Astrocyte of the spinal cord (primary cell): ENCODE measurements around the gene SLC6A3.
"Not testable (repeated sequence)": the region's sequence is repeated elsewhere in the genome, so short reads cannot be mapped to it uniquely, and the experiment has no call there.

Experiments
- DNase-seq: peaks from one replicate; pipeline ENCODE4 v3.0.0; 2011; ENCODE audit warnings: low read depth, low spot score
- H3K4me3 ChIP-seq: 2 replicates; pipeline ENCODE4 v1.5.1; 2011; ENCODE audit warnings: low read depth, mild to moderate bottlenecking, low read length, moderate library complexity
- in situ Hi-C: cut with HindIII; loops from 2 replicates; pipeline ENCODE4 v1.10.0; 2017; ENCODE audit warnings: low sequenced_read_pairs
- TF ChIP-seq, protein P1 (sequence below): IDR thresholded peaks from 2 replicates; pipeline ENCODE4 v1.5.1; 2012; ENCODE audit warnings: low read depth, mild to moderate bottlenecking, low read length, inconsistent platforms

Gene SLC6A3

DNA sequence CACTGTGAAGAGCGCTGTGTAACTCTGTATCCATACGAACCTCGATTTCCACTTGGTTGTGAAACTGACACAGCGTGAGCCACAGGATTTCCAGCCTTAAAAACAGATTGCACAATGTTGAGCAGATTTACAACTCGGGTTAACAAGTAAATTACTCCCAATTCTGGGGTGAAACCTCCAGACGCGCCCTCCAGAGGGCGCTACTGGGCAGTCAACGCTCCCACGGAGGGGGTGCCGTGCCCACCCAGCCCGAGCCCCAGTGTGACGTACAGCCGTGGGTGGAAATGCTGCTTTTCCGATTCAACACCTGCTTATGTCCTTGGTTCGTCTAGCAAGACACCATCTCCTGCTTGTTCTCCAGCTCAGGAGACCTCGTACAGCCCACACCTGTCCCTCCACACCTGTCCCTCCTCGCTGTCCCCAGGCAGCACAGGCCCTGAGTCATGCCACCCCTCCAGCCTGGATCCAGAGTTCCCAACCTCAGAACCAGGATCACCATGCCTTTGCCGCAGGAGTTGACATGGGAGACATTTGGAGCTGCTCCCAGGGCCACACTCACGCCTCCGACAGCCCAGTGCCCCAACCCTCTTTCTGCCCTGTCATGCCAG lies 34.4 kb upstream of the SLC6A3 start:
- no peak overlapping the region for H3K4me3 ChIP-seq
- TF ChIP-seq, protein P1, sequence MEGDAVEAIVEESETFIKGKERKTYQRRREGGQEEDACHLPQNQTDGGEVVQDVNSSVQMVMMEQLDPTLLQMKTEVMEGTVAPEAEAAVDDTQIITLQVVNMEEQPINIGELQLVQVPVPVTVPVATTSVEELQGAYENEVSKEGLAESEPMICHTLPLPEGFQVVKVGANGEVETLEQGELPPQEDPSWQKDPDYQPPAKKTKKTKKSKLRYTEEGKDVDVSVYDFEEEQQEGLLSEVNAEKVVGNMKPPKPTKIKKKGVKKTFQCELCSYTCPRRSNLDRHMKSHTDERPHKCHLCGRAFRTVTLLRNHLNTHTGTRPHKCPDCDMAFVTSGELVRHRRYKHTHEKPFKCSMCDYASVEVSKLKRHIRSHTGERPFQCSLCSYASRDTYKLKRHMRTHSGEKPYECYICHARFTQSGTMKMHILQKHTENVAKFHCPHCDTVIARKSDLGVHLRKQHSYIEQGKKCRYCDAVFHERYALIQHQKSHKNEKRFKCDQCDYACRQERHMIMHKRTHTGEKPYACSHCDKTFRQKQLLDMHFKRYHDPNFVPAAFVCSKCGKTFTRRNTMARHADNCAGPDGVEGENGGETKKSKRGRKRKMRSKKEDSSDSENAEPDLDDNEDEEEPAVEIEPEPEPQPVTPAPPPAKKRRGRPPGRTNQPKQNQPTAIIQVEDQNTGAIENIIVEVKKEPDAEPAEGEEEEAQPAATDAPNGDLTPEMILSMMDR = peak; percentile 71
- DNase-seq = peak; percentile 17
- in situ Hi-C loops = no loop called here

DNA sequence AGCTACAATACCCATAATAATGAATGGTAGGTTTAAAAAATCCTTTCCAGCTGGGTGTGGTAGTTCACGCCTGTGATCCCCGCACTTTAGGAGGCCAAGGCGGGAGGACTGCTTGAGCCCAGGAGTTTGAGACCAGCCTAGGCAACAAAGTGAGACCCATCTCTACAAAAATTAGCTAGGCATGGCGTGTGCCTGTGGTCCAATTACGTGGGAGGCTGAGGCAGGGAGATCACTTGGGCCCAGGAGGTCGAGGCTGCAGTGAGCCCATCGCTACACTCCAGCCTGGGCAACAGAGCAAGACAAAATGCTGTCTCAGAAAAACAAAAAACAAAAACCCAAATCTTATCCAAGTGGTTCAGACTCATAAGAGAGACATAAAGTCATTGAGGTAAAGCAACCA lies 33.8 kb upstream of the SLC6A3 start:
- in situ Hi-C loops = no loop called here
- no peak overlapping the region for H3K4me3 ChIP-seq
- DNase-seq = no peak
- TF ChIP-seq, protein P1 = no peak

DNA sequence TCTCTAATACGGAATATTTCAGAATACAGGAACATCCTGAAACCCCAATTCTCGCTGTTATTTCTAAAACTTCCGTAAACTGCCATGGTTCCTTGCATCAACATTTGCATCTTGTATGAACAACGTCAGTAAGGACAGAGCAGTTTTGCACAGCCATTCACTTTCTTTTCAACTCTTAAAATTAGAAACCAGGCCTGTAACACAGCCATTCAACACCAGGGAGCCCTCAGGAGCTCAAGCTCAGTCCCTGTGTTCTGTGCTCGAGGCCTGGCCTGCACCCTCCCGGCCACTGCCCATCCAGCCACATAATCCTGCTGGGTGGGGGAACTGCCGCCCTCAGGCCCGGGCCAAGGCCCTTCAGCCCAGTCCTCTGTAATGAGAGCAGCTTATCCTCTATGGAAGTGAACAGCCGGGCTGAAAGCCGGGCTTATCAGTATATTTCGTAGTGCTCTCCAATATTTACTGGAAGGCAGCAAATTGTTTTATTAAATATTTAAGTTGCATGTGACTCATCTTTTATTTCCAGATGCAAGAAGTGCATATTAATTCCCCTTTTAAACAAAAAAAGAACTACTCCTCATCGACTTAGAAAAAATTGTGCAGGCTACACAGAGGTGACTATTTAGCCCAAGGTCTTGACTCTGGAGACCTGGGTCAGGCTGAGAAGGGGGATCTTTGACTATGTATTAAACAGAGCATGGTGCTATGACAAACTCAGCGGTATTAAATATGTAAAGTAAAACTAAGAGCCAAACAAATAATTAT lies 33.2 kb upstream of the SLC6A3 start:
- in situ Hi-C loops = no loop called here
- DNase-seq = no peak
- no peak overlapping the region for H3K4me3 ChIP-seq
- TF ChIP-seq, protein P1 = no peak

DNA sequence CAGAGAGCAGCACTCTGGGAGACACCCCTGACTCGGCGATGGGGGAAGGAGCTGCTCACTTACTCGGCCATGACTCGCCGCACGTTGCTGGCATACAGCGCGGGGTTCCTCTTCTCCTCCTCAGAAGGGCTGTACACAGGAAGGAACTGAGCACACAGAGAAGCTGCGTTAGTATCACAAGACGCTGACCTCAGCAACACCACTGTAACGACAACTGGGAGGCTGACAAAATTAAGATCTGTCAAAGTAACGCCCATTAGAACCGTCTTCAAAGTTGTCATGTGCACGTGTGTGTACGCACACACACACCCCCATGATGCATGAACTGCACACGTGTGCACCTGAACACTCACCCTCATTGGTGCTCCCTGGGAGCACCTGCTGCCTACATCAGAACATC lies 32.1 kb upstream of the SLC6A3 start:
- in situ Hi-C loops = no loop called here
- TF ChIP-seq, protein P1 = no peak
- DNase-seq = no peak
- H3K4me3 ChIP-seq = no peak overlapping the region

DNA sequence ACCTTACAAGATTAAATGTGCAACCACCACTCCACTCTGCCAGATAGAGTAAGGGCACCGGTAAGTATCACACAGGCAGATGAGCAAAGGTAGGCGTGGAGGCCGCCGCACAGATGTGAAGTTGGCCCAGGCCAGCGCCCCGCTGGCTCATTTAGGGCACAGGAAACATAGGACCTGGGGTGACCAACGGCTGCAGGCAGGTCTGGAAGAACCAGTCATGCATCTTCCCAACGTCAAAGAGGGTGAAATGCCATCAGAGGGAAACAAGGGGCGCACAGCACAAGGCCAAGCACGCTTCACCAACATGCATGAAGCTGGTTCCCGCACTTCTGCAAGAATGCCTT lies 31.7 kb upstream of the SLC6A3 start:
- no peak for DNase-seq
- no peak overlapping the region for H3K4me3 ChIP-seq
- in situ Hi-C loops = no loop called here
- TF ChIP-seq, protein P1 = no peak

DNA sequence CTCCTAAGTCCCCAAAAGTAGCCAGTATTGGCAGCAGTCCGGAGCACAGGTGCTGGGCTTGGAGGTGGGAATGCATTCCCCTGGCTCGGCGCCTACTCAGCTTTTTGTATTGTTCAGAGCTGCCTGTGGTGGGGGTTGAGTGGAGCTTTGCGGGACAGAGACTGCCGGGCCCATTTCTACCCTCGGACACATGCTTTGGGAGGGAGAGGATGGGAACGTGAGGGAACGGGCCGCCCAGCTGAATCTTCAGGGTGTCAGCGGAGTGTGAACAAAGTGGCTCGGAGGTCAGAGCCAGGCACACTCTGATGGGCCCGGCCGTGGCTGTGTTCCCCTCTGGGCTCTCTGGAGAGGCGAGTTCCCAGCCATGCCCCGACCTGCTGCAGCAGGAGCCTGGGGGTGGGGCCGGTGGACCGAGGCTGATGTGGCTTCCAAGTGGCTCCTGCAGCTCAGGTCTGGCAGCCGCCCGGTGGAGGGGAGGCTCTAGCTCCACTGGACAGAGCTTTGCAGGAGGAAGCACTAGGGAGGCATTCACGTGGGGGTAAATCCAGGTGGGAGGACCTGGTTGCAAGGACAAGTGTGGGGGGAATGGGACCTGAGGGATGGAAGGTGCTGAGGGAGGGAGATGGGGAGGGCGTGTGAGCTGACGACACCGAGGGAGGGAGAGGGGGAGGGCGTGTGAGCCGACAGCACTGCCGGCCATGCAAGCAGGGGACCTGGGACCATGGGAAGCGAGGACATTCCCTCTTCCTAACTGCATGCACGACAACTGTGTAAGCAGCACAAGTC lies 31.1 kb upstream of the SLC6A3 start:
- no peak overlapping the region for H3K4me3 ChIP-seq
- DNase-seq = no peak
- TF ChIP-seq, protein P1 = no peak
- in situ Hi-C loops = no loop called here

DNA sequence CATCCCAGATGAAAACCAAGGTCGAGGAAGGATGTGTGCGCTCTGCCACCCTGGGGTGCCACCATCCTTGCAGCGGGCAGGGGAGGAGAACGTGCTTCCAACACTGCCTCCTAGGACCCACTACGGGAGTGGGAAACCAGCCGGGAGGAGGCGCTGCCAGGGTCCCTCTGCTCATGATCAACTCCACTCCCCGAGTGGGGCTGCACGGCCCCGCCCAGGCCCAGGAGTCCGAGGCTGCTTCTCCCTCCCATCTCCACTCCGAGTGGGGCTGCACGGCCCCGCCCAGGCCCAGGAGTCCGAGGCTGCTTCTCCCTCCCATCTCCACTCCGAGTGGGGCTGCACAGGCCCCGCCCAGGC lies 30.3 kb upstream of the SLC6A3 start:
- in situ Hi-C loops, H3K4me3 ChIP-seq, DNase-seq: not testable (repeated sequence)
